HUES48 (cell line): ENCODE data around the gene CD37.

ENCODE experiments used
- H3K27ac ChIP-seq: one replicate; pipeline ENCODE4 v1.7.0; 2013; ENCODE audit warnings: low read depth, low read length, inconsistent platforms
- H3K27me3 ChIP-seq: 2 replicates; pipeline ENCODE4 v1.6.1; 2013; ENCODE audit warnings: mild to moderate bottlenecking, low read length; ENCODE audit not compliant: control insufficient read depth, insufficient read depth
- H3K36me3 ChIP-seq: 2 replicates; pipeline ENCODE4 v1.6.1; 2013; ENCODE audit warnings: low read length; ENCODE audit not compliant: control insufficient read depth, insufficient read depth
- H3K4me1 ChIP-seq: 2 replicates; pipeline ENCODE4 v1.6.1; 2013; ENCODE audit warnings: mild to moderate bottlenecking, low read length; ENCODE audit not compliant: control insufficient read depth, insufficient read depth
- H3K4me3 ChIP-seq: 2 replicates; pipeline ENCODE4 v1.5.1; 2013; ENCODE audit warnings: mild to moderate bottlenecking, low read depth, low read length
- H3K9ac ChIP-seq: 2 replicates; pipeline ENCODE4 v1.6.1; 2013; ENCODE audit warnings: mild to moderate bottlenecking, low read depth, low read length, moderate library complexity
- H3K9me3 ChIP-seq: 2 replicates; pipeline ENCODE4 v1.6.1; 2013; ENCODE audit warnings: low read length; ENCODE audit not compliant: control insufficient read depth, insufficient read depth

Gene CD37

DNA sequence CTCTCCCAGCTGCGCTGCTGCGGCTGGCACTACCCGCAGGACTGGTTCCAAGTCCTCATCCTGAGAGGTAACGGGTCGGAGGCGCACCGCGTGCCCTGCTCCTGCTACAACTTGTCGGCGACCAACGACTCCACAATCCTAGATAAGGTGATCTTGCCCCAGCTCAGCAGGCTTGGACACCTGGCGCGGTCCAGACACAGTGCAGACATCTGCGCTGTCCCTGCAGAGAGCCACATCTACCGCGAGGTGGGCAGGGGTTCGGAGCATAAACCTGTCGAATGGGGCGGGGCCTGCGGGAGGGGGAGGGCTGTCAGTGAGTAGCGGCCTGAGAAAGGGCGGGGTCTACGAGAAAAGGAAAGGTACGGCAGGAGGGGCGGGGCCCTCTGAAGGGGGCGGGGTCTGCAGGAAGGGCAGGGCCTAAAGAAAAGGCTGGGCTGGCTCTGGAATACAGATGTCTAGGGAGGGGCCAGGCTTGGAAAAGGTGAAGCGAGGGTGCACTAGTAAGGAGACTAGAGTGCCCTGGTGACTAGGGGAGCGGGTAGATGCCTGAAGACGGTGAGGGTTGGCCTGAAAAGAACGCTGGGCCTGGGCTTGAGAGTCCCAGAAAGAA, 3.6 kb downstream of the CD37 start:
- Histone ChIP-seq H3K4me1 (peaks cover 9% of the 10 kb centered on the region; the same call in 1 of the 2 replicates), H3K4me3 (peak overlapping the region; percentile 62), H3K9ac (peak overlapping the region; percentile 52; the same call in 1 of the 2 replicates)

DNA sequence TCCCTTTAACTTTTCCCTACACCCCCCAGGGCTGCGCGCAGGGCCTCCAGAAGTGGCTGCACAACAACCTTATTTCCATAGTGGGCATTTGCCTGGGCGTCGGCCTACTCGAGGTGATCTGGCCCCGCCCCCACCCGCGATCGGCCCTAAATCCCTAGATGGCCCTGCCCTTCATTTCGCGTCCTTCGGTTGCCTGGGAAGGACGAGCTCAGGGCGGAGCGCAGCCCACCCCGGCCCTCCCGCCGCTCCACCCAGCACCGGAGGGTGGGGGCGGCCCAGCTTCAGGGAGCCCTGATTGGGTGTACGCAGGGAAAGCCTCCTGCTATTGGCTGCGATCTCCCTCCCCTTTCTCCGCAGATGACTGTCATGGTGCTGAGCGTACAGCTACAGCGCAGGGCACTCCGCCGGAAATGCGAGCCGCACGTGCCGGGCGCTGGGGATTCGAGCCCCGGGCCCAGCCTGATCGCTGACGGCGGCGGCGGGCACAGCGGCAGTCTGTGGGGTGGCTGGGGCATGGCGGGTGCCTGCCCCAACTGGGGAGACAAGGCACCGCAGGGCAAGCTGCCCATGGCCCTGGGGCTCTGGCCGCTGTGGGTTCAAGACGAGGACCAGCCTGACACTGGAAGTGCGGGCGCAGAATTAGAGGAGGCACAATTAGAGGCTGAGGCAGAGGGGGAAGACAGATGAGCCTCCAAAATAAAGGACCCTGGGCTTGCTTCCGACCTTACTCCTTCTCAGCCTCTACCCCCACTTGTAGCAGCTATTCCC, 4.3 kb downstream of the CD37 start:
- H3K4me3 ChIP-seq = peak overlapping the region; percentile 62
- peaks cover 36% of the 10 kb centered on the region for H3K36me3 ChIP-seq
- peaks cover 9% of the 10 kb centered on the region; the same call in 1 of the 2 replicates for H3K4me1 ChIP-seq
- H3K27me3 ChIP-seq = peaks cover 22% of the 10 kb centered on the region
- H3K9ac ChIP-seq = peak overlapping the region; percentile 52; the same call in 1 of the 2 replicates
- H3K9me3 ChIP-seq = no peaks in the 10 kb centered on the region
- peak overlapping the region; percentile 79 for H3K27ac ChIP-seq

More for the DNA sequence above, 3.6 kb downstream of the CD37 start:
- H3K27ac ChIP-seq = peak overlapping the region; percentile 79
- peaks cover 22% of the 10 kb centered on the region for H3K27me3 ChIP-seq
- H3K36me3 ChIP-seq = peaks cover 29% of the 10 kb centered on the region
- H3K9me3 ChIP-seq = no peaks in the 10 kb centered on the region

DNA sequence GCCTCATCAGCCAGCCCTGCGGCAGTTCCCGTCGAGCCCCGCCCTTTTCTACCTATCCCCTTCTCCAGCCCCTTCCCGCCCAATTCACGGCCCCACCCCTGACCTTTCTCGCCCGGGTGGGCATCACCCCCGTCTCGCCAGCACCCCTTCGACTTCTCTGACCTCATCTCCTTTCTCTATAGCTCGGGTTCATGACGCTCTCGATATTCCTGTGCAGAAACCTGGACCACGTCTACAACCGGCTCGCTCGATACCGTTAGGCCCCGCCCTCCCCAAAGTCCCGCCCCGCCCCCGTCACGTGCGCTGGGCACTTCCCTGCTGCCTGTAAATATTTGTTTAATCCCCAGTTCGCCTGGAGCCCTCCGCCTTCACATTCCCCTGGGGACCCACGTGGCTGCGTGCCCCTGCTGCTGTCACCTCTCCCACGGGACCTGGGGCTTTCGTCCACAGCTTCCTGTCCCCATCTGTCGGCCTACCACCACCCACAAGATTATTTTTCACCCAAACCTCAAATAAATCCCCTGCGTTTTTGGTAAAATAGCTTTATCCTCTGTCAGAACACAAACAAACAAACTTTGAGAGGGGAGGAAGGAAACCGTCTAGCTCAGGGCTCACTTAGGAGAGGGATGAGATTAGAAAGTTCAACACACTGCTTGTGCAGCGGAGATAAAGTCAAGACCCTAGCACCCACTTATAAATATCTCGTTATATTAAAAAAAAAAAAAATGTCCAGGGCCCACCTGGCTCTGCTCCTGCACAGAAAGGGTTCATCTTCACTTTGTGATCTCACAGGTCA, 5.1 kb downstream of the CD37 start:
- H3K4me3 ChIP-seq = peak overlapping the region; percentile 26; the same call in 1 of the 2 replicates
- H3K36me3 ChIP-seq = peaks cover 43% of the 10 kb centered on the region
- H3K9me3 ChIP-seq = no peaks in the 10 kb centered on the region

DNA sequence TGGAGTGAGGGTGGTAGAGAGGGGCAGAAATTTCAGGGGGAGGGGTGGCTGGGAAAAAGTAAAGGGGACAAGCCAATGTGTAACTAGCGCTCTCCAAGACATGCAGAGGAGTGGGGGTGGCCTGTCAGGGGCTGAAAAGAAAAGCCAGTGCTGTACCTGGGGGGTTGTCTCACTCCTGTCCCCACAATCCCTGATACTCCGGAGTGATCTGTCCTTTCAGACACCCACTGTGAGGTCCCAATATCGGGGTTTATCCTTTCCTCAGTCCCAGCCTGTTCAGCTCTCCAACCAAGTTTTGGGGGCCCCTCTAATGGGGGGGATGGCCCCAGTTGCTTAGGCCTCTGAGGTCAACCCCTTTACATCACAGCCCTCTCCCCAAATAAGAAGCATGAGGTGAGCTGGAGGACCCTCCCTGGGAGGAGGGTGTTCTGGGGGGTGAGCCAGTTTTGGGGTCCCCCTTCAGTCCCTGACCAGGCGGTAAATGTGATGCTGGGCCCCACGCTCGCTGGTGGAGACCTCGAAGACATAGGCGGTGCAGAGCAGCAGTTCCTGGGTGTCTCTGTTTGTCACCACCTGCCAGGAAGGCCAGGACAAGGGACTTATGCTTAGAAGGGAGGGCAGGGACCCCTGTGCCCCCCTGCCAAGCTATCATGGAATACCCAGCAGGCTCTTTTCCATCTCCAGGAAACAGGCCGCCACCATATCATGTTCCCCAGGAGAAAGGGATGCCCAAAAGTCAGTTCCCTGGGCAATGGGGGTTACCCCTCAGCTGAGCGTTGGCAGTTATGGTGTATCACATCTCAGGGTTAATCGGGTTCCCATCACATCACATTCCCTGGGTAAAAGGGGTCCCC, 5.9 kb downstream of the CD37 start:
- Histone ChIP-seq H3K9me3 (no peaks in the 10 kb centered on the region), H3K9ac (no peak overlapping the region), H3K27me3 (peaks cover 17% of the 10 kb centered on the region), H3K4me1 (peaks cover 9% of the 10 kb centered on the region; the same call in 1 of the 2 replicates), H3K4me3 (no peak overlapping the region), H3K36me3 (peaks cover 50% of the 10 kb centered on the region), H3K27ac (no peak overlapping the region)

More for the DNA sequence above, 5.1 kb downstream of the CD37 start:
- H3K27me3 ChIP-seq = peaks cover 17% of the 10 kb centered on the region
- H3K9ac ChIP-seq = no peak overlapping the region
- peaks cover 9% of the 10 kb centered on the region; the same call in 1 of the 2 replicates for H3K4me1 ChIP-seq
- peak overlapping the region; percentile 79 for H3K27ac ChIP-seq

DNA sequence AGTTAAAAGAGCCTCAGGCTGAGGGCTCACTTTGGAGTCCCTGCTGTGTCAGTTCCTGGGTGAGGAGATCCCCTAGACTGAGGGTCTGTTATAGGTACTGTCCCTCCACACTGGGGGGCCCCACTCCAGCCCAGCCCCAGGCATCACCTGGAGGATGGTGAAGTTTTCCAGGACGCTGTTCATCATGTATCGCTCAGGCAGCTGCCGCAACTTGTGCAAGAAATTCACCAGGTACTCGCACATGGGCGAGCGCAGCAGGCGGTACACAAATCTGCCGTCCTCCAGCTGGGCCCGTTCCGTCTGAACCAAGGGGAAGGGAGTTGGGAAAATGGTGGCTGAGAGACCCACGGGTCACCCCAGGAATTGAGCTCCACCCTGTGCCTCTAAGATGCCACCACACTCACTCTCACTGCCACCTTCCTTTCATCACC, 7.1 kb downstream of the CD37 start:
- Histone ChIP-seq H3K9ac (no peak overlapping the region), H3K4me3 (no peak overlapping the region), H3K36me3 (peaks cover 62% of the 10 kb centered on the region), H3K27ac (no peak overlapping the region), H3K4me1 (peaks cover 9% of the 10 kb centered on the region; the same call in 1 of the 2 replicates), H3K9me3 (no peaks in the 10 kb centered on the region), H3K27me3 (peaks cover 12% of the 10 kb centered on the region)

DNA sequence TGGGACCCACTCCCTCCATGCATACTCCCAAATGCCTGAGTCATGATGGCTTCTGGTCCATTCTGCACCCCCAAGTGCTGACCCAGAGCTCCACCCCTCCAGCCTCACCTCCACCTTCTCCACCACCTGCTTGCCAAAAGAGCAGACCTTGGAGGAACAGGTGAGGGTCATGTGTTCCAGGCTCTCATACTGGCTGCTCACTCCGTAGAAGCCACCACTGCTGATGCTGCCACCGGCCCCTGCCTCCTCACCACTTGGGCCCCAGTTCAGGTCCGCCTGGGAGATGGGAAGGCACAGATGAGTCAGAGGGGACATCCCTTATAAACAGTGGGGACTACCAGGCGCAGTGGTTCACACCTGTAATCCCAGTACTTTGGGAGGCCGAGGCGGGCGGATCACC, 7.9 kb downstream of the CD37 start:
- H3K27me3 ChIP-seq = peaks cover 5% of the 10 kb centered on the region; the same call in 1 of the 2 replicates
- H3K4me1 ChIP-seq = peaks cover 9% of the 10 kb centered on the region; the same call in 1 of the 2 replicates
- no peak overlapping the region for H3K4me3 ChIP-seq
- no peaks in the 10 kb centered on the region for H3K9me3 ChIP-seq
- no peak overlapping the region for H3K9ac ChIP-seq
- no peak overlapping the region for H3K27ac ChIP-seq
- peaks cover 70% of the 10 kb centered on the region for H3K36me3 ChIP-seq

DNA sequence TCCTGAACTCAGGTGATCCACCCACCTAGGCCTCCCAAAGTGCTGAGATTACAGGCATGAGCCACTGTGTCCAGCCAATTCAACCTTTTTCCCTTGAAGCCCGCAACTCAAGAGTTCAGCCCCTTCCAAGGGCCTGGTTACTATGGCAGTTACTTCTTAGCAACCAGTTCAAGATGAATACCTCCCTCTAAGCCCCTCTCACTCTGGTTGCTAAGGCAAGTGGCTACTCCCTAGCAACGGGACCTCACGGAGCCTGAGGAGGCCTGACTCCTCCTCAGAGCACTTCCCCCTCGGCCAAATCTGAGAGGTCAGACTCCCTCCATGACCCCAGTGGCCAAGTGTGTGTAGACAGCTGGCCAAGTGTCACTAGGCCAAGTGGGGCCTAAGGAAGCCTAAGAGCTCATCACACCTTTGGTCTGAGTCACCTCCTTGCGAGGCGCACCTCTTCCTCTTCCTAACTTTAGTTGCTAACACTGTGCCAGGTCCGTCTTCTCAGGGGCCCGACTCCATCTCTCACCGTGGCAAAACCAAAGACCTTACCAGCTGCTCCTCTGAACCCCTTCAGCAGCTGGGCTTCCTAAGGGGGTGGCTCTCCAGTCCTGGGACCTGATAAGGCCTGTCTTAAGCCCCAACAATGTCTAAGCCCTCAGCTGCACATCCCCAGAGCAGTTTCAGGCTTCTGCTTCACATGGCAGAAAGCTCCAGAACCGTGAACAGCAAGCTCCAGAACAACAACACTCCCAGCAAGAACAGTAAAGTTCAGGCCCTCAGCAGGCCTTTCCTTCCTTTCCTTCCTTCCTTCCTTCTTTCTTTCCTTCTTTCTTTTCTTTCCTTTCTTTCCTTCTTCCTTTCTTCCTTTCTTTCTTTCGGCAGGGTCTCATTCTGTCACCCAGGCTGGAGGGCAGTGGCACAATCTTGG, 9.6 kb downstream of the CD37 start:
- peaks cover 84% of the 10 kb centered on the region for H3K36me3 ChIP-seq
- H3K4me1 ChIP-seq = peaks cover 3% of the 10 kb centered on the region; the same call in 1 of the 2 replicates
- no peaks in the 10 kb centered on the region for H3K9me3 ChIP-seq
- no peak overlapping the region for H3K27ac ChIP-seq
- H3K4me3 ChIP-seq = no peak overlapping the region
- no peak overlapping the region for H3K9ac ChIP-seq
- H3K27me3 ChIP-seq = no peaks in the 10 kb centered on the region

DNA sequence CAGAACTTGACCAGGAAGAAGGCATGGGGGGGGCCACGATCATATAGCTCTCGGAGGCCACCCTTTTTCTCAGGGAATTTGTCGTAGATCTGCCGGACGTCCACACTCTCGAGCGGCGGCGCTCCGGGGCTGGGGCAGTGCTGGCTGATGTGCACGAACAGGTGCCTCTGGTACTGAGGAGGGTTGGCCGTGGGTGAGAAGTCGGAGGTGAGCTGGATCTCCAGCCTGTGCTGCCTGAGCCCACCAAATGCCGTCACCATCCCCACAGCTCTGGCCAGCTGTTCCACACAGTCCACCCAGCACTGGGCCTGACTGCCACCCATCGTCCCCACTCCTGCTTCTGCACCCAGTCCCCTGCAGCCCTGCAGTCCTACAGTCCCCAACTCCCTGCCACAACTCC, 12.0 kb downstream of the CD37 start:
- peaks cover 91% of the 10 kb centered on the region for H3K36me3 ChIP-seq
- H3K9me3 ChIP-seq = no peaks in the 10 kb centered on the region
- H3K4me3 ChIP-seq = no peak overlapping the region
- no peaks in the 10 kb centered on the region for H3K27me3 ChIP-seq
- H3K9ac ChIP-seq = no peak overlapping the region
- H3K27ac ChIP-seq = no peak overlapping the region
- no peaks in the 10 kb centered on the region for H3K4me1 ChIP-seq

DNA sequence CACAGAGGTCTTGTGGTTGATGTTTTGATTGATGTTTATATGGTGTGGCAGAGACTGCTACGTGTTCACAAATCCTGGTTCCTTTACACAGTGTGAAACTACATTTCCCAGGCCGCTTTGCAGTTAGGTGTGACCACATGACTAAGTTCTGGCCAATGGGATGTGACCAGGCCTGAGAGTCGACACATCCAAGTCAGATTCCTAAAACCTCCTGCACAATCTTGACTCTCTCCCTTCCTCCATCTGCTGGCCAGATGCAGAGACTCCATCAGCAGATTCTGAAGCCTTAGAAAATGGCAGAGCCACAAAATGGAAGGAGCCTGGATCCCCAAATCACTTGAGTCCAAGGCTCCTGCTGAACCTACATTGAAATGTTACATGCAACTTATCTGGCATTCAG, 12.6 kb downstream of the CD37 start:
- no peaks in the 10 kb centered on the region for H3K4me1 ChIP-seq
- peaks cover 91% of the 10 kb centered on the region for H3K36me3 ChIP-seq
- H3K9ac ChIP-seq = no peak overlapping the region
- H3K27ac ChIP-seq = no peak overlapping the region
- H3K4me3 ChIP-seq = no peak overlapping the region
- no peaks in the 10 kb centered on the region for H3K9me3 ChIP-seq
- no peaks in the 10 kb centered on the region for H3K27me3 ChIP-seq
